Lung (tissue), 12 donors: ENCODE data around the gene CDH23. TPM values are rescaled to one million over a fixed set of nuclear protein-coding genes. Genes with fewer than 3 reads are reported as not detected.
A peak's percentile ranks its signal among the peaks of the same experiment; 100 is the strongest.

Experiments used
- ATAC-seq: fragments of 200-7000 bp; cut with Tn5 transposase; one replicate; pipeline ENCODE4 v1.9.1; 2020; ENCODE audit warnings: moderate number of reproducible peaks; ENCODE audit not compliant: insufficient read depth, low FRiP score
- DNase-seq, 3 donors: peaks; one replicate each; pipeline ENCODE4 v3.0.0-alpha.2; 2013 to 2017
- H3K27ac ChIP-seq, 2 donors: one replicate each; pipeline ENCODE4 v1.5.1; 2013; ENCODE audit warnings: mild to moderate bottlenecking in 2 of 2, moderate library complexity in 2 of 2, control low read depth in 1 of 2, inconsistent platforms in 1 of 2, low read depth in 1 of 2, low read length in 1 of 2
- H3K27me3 ChIP-seq, 3 donors: one replicate each; pipeline ENCODE4 v1.5.1; 2013; ENCODE audit warnings: low read length in 2 of 3; ENCODE audit not compliant: control insufficient read depth in 3 of 3, insufficient read depth in 3 of 3
- H3K36me3 ChIP-seq, 4 donors: one replicate each; pipeline ENCODE4 v1.5.1; 2013; ENCODE audit warnings: low read length in 4 of 4, mild to moderate bottlenecking in 1 of 4, moderate library complexity in 1 of 4; ENCODE audit not compliant: control insufficient read depth in 4 of 4, insufficient read depth in 4 of 4
- H3K4me1 ChIP-seq, 5 donors: one replicate each; pipeline ENCODE4 v1.5.1; 2013; ENCODE audit warnings: low read length in 5 of 5, mild to moderate bottlenecking in 2 of 5, moderate library complexity in 1 of 5; ENCODE audit not compliant: control insufficient read depth in 5 of 5, insufficient read depth in 5 of 5
- H3K4me3 ChIP-seq: one replicate; pipeline ENCODE4 v1.5.1; 2013; ENCODE audit warnings: mild to moderate bottlenecking, control low read depth, moderate library complexity
- H3K9ac ChIP-seq, 2 donors: one replicate each; pipeline ENCODE4 v1.5.1; 2013; ENCODE audit warnings: low read length in 2 of 2, control low read depth in 1 of 2; ENCODE audit not compliant: insufficient read depth in 1 of 2
- H3K9me3 ChIP-seq, 4 donors: one replicate each; pipeline ENCODE4 v1.5.1; 2013; ENCODE audit warnings: low read length in 3 of 4, mild to moderate bottlenecking in 1 of 4, moderate library complexity in 1 of 4; ENCODE audit not compliant: control insufficient read depth in 4 of 4, insufficient read depth in 3 of 4
- WGBS, 2 donors: extraction: QIAGEN DNeasy Blood & Tissue Kit; methylation state at CpG; one replicate each; pipeline ENCODE4 v1.1.7; 2013; 5-methylcytosine and 5-hydroxymethylcytosine counted together
- polyA plus RNA-seq, 2 donors: library from polyadenylated mRNA; stranded (reverse); fragments of 200-250 nt; gene quantifications; one replicate each; pipeline ENCODE4 v1.2.1, GENCODE V29; 2013
- total RNA-seq, 2 donors: library from RNA; depleted of rRNA in 1 of 2; stranded (reverse); fragments of >200 nt in 1 of 2; gene quantifications; one replicate each; pipeline ENCODE4 v1.2.1, GENCODE V29; 2014 to 2021
- TF ChIP-seq, protein P1 (sequence below): IDR thresholded peaks from 2 replicates; pipeline ENCODE4 v1.5.1; 2012; ENCODE audit warnings: mild to moderate bottlenecking; ENCODE audit errors: control extremely low read depth, extremely low read depth
- donor health status: control.
- donor health status: control.
- donor health status: Bipolar disorder and iron deficiency.
- donor health status: healthy.
- donor health status: DM: yes; HTN: yes; CAD: no.

CDH23 gene
- total and polyA plus RNA-seq, 4 donors: 4.5 to 29.5 (median 6.0) TPM

DNA sequence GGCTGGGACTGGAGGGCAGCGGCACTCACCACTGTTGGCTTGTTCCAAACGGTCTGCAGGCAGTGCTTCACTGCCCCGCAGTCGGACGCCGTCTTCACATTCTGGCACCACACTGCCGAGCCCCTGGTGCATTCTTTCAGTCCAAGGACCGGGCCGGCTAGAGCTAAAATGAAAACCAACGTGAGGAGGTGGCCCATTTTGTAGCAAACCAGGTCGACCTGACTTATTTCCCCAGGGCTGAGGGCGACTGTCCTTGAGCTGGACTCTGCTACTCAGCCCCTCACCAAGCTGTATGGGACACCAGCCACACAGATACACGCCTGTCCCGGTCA lies 437.6 kb downstream of the CDH23 start:
- WGBS, 2 donors: 96 to 97% methylated on average over 14 of the region's 14 CpGs
- Histone ChIP-seq H3K4me3 (no peak overlapping the region), H3K36me3 (peaks cover 11 to 29% (median 26%) of the 10 kb centered on the region in 4 donors), H3K27ac (no peak overlapping the region), H3K27me3 (no peaks in the 10 kb centered on the region), H3K4me1 (peaks cover 0 to 28% (median 10%) of the 10 kb centered on the region in 5 donors), H3K9ac (no peak overlapping the region), H3K9me3 (no peaks in the 10 kb centered on the region)
- TF ChIP-seq, protein P1, sequence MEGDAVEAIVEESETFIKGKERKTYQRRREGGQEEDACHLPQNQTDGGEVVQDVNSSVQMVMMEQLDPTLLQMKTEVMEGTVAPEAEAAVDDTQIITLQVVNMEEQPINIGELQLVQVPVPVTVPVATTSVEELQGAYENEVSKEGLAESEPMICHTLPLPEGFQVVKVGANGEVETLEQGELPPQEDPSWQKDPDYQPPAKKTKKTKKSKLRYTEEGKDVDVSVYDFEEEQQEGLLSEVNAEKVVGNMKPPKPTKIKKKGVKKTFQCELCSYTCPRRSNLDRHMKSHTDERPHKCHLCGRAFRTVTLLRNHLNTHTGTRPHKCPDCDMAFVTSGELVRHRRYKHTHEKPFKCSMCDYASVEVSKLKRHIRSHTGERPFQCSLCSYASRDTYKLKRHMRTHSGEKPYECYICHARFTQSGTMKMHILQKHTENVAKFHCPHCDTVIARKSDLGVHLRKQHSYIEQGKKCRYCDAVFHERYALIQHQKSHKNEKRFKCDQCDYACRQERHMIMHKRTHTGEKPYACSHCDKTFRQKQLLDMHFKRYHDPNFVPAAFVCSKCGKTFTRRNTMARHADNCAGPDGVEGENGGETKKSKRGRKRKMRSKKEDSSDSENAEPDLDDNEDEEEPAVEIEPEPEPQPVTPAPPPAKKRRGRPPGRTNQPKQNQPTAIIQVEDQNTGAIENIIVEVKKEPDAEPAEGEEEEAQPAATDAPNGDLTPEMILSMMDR: no peak
- ATAC-seq (no peak), DNase-seq (no peak)

DNA sequence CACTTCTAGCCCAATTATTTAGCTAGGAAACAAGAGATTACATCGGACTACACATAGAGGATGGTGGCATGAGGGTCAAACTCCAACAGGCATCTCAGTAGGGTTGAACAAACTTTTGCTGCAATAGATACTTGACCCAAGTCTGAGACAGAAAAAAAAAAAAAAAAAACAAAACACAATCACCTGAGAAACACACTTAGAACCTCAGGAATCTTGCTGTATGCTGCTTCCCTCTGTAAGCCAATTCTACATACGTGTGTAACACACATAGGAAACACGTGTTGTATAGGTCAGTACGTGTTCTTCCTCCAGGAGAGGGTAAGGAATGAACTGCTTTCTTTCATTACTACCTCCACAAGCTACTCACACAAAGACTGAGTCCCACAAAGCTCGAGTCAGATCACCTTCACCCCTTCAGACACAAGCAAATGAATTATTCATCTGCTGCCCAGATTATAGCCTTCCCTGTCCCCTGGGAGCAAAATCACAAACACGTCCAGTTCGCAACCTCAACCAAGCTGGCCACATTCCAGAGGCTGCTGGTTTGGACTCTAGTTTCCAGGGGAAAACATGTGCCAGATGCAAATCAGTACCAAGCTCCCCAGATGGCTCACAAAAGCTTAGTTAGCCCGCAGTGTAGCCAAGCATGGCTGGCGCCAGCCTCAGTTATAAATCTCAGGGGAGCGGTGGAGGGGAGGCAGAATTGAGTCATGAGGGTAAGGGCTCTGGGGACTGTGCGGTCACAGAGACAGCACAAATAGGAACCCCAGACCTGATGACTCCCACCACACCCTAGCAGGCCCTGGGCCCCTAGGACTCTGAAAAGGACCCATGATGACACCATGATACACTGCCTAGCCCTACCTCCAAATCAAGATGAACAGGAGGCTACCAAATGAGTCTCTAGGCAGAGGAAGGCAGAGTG lies 439.2 kb downstream of the CDH23 start:
- Histone ChIP-seq H3K27ac (peak overlapping the region; percentile 52 to 78), H3K27me3 (no peaks in the 10 kb centered on the region), H3K9ac (no peak overlapping the region), H3K9me3 (no peaks in the 10 kb centered on the region), H3K4me3 (no peak overlapping the region), H3K4me1 (peaks cover 0 to 38% (median 20%) of the 10 kb centered on the region in 5 donors), H3K36me3 (peaks cover 5 to 22% (median 15%) of the 10 kb centered on the region in 4 donors)
- TF ChIP-seq, protein P1: no peak
- no peak for DNase-seq
- 69 to 76% methylated on average over 11 of the region's 11 CpGs for WGBS, 2 donors
- no peak for ATAC-seq

DNA sequence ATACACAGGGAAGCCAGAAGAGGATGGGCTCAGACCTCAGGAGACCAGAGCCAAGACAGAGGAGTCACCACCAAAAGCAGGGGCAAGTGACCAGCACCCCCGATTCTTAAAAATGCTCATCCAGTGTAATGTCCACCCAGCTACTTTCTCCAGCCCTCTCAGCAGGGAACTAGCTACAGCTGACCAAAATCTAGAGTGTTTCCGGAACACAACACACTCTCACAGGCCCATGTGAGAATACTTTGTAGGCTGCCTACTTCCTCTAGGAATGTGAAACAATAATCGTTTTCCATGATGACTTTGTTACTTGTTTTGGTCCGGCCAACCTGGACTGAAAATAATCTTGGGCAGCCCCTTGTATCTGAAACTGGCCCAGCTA lies 439.9 kb downstream of the CDH23 start:
- DNase-seq: no peak
- no peak overlapping the region for H3K9ac ChIP-seq
- TF ChIP-seq, protein P1: no peak
- H3K36me3 ChIP-seq: peaks cover 0 to 17% (median 10%) of the 10 kb centered on the region in 4 donors
- peak overlapping the region; percentile 52 to 78 for H3K27ac ChIP-seq
- no peak overlapping the region for H3K4me3 ChIP-seq
- WGBS, 2 donors: 72 to 83% methylated on average over 4 of the region's 4 CpGs
- no peak for ATAC-seq
- H3K9me3 ChIP-seq: no peaks in the 10 kb centered on the region
- H3K27me3 ChIP-seq: no peaks in the 10 kb centered on the region
- H3K4me1 ChIP-seq: peaks cover 0 to 39% (median 21%) of the 10 kb centered on the region in 5 donors
